HepG2 (cell line): Measurements from ENCODE around the gene CHD2. TPM values are rescaled to one million over a fixed set of nuclear protein-coding genes. Genes with fewer than 3 reads are reported as not detected.
A peak's percentile ranks its signal among the peaks of the same experiment; 100 is the strongest.

Source experiments
- ASH2L ChIP-seq: fragments of 300-600, 200-600 bp; sonication (generic); IDR thresholded peaks from 2 replicates; pipeline ENCODE4 v1.7.0; 2017; ENCODE audit warnings: low read depth, mild to moderate bottlenecking, moderate library complexity, mixed read lengths, low read length; ENCODE audit not compliant: insufficient read length
- FOXA3 ChIP-seq: IDR thresholded peaks from 2 replicates; pipeline ENCODE4 v1.6.1; 2016; ENCODE audit warnings: missing genetic modification reagents, missing compliant biosample characterization
- LCORL ChIP-seq, 2 experiments: fragments of 450-650 bp in 1 of 2; sonication (generic) in 1 of 2; formaldehyde crosslinking in 1 of 2; IDR thresholded peaks; 2 replicates each; pipeline versions ENCODE4 v1.5.0 to v1.6.1; 2017 to 2020; ENCODE audit warnings: antibody characterized with exemption in 1 of 2, missing genetic modification reagents in 1 of 2
- MXI1 ChIP-seq: IDR thresholded peaks from 3 replicates; pipeline ENCODE4 v1.6.1; 2012; ENCODE audit warnings: low read depth, low read length, inconsistent platforms, borderline replicate concordance
- PHF8 ChIP-seq: sonication (generic); formaldehyde crosslinking; IDR thresholded peaks from 2 replicates; pipeline ENCODE4 v1.5.0; 2020; ENCODE audit warnings: missing genetic modification reagents
- POGZ ChIP-seq: sonication (generic); formaldehyde crosslinking; IDR thresholded peaks from 2 replicates; pipeline ENCODE4 v1.4.0; 2020; ENCODE audit warnings: mild to moderate bottlenecking, missing genetic modification reagents
- SRSF9 ChIP-seq: fragments of 200-400 bp; formaldehyde crosslinking; IDR thresholded peaks from 2 replicates; pipeline ENCODE4 v1.6.1; 2018; ENCODE audit warnings: borderline replicate concordance, mild to moderate bottlenecking, low read depth, low read length; ENCODE audit not compliant: insufficient read depth, poor library complexity, severe bottlenecking
- TBX2 ChIP-seq: sonication (generic); formaldehyde crosslinking; IDR thresholded peaks from 2 replicates; pipeline ENCODE4 v1.5.0; 2020; ENCODE audit warnings: missing genetic modification reagents, mild to moderate bottlenecking, borderline replicate concordance
- TEAD3 ChIP-seq: optimal IDR thresholded peaks from 2 replicates; pipeline ENCODE3; 2016; ENCODE audit warnings: borderline replicate concordance
- THYN1 ChIP-seq: sonication (generic); formaldehyde crosslinking; IDR thresholded peaks from 2 replicates; pipeline ENCODE4 v1.8.1; 2023; ENCODE audit warnings: low read depth, mild to moderate bottlenecking, moderate library complexity, missing genetic modification reagents, borderline replicate concordance
- XBP1 ChIP-seq: sonication (generic); formaldehyde crosslinking; IDR thresholded peaks from 2 replicates; pipeline ENCODE4 v1.5.0; 2020; ENCODE audit warnings: missing genetic modification reagents
- ZNF383 ChIP-seq: sonication (generic); formaldehyde crosslinking; IDR thresholded peaks from 2 replicates; pipeline ENCODE4 v1.4.0; 2020; ENCODE audit warnings: missing genetic modification reagents, mild to moderate bottlenecking, borderline replicate concordance
- ZNF674 ChIP-seq: sonication (generic); formaldehyde crosslinking; IDR thresholded peaks from 2 replicates; pipeline ENCODE4 v1.5.0; 2020; ENCODE audit warnings: low read depth, mild to moderate bottlenecking, missing genetic modification reagents
- ZNF713 ChIP-seq: sonication (generic); formaldehyde crosslinking; IDR thresholded peaks from 2 replicates; pipeline ENCODE4 v1.4.0; 2020; ENCODE audit warnings: mild to moderate bottlenecking, missing genetic modification reagents
- ZNF737 ChIP-seq: sonication (generic); formaldehyde crosslinking; IDR thresholded peaks from 2 replicates; pipeline ENCODE4 v1.5.0; 2020; ENCODE audit warnings: missing genetic modification reagents, mild to moderate bottlenecking, borderline replicate concordance
- polyA plus RNA-seq, 8 experiments: library from polyadenylated mRNA; depleted of rRNA in 3 of 8; stranded (reverse) in 7 of 8; unstranded in 1 of 8; fragments of >200 nt; fragmentation: Illumina TruSeq in 4 of 8; extraction: Trizol in 4 of 8; gene quantifications; 2 replicates each; pipeline versions ENCODE4 v1.2.1 to v1.2.3, GENCODE V29; 2011 to 2016; ENCODE audit warnings: low read depth in 4 of 8, missing spikeins in 1 of 8, mixed read lengths in 1 of 8; ENCODE audit not compliant: insufficient read depth in 1 of 8
- total RNA-seq, 5 experiments: library from RNA; depleted of rRNA; stranded (reverse); fragments of >200 nt; fragmentation: Illumina TruSeq; extraction: Trizol; gene quantifications; 2 replicates each; pipeline ENCODE4 v1.2.3, GENCODE V29; 2016; ENCODE audit warnings: low read depth in 1 of 5
- TF ChIP-seq, protein P1 (sequence below): sonication (generic); formaldehyde crosslinking; IDR thresholded peaks from 2 replicates; pipeline ENCODE4 v1.8.0; 2022; ENCODE audit warnings: low read depth, missing genetic modification reagents
- TF ChIP-seq, protein P2 (sequence below): sonication (generic); formaldehyde crosslinking; IDR thresholded peaks from 2 replicates; pipeline ENCODE4 v1.4.0; 2020; ENCODE audit warnings: missing genetic modification reagents; ENCODE audit errors: not compliant biosample characterization
- TF ChIP-seq, protein P3 (sequence below): sonication (generic); formaldehyde crosslinking; IDR thresholded peaks from 2 replicates; pipeline ENCODE4 v1.4.0; 2020; ENCODE audit warnings: missing genetic modification reagents
- TF ChIP-seq, protein P4 (sequence below): sonication (generic); formaldehyde crosslinking; IDR thresholded peaks from 2 replicates; pipeline ENCODE4 v1.4.0; 2020; ENCODE audit warnings: missing genetic modification reagents
- TF ChIP-seq, protein P5 (sequence below): sonication (generic); formaldehyde crosslinking; IDR thresholded peaks from 2 replicates; pipeline ENCODE4 v1.8.1; 2023; ENCODE audit warnings: missing genetic modification reagents, mild to moderate bottlenecking, borderline replicate concordance

The CHD2 gene
- total and polyA plus RNA-seq, 2 of the 13 experiments (the other 11 are each of a cell fraction or from before 2014, with no cell fraction given): 54.0 to 54.1 TPM

DNA sequence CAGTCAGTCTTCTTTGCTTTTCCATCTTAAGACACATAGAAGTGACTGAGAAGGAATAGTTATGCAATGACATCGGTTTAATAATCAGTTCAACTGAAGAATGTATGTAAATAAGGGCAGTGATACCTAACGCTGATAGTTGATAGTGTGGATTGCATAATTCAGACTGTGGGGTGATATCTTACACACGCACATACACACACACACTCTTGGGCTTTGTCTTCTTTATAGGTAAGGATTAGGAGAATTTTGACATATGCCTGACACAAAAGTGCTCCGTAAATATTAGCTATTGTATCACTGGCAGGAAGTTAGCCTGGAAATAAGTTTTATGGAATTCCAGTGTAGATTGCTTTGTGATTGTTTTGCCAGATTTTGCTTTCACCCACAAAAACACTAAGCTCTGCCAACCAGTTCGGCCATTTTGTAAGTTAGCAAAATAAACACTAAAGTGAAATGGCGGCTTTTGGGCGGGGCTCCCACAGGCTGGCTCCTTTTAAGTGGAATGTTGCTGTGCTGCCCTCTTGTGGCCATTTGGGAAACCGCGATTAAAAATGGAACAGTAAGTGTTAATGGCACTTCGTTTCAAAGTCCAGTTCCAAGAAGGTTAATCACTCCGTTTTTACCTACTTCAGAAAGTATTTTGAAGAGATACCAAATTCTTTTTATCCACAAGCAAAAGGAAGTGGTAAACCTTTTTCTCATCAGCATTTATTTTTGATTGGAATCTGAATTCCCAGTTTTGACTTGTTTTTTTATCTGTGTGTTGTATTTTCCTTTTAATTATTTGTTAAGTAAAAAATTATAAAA is 17.7 kb downstream of the CHD2 start (continued):
- TF ChIP-seq THYN1 (CRISPR knock-in tag) (0 out of 2 replicates have a peak, but pooled peaks have one; percentile 65), XBP1 (CRISPR knock-in tag) (no peak), MXI1 (0 out of 3 replicates have a peak, but pooled peaks have one; percentile 13), LCORL (IDR thresholded peaks at IDR 0.05) (no peak), LCORL (CRISPR knock-in tag; IDR thresholded peaks at IDR 0.05) (peak; percentile 18; the same call in 1 of the 2 replicates), ZNF383 (CRISPR knock-in tag) (no peak), ASH2L (peak; percentile 68), TEAD3 (peak; percentile 72), POGZ (CRISPR knock-in tag) (peak; percentile 95), TBX2 (CRISPR knock-in tag) (0 out of 2 replicates have a peak, but pooled peaks have one; percentile 17), FOXA3 (CRISPR knock-in tag) (peak; percentile 66), PHF8 (CRISPR knock-in tag) (no peak), ZNF674 (CRISPR knock-in tag) (no peak), ZNF713 (CRISPR knock-in tag) (no peak), ZNF737 (CRISPR knock-in tag) (no peak), SRSF9 (no peak)
- TF ChIP-seq, protein P1, sequence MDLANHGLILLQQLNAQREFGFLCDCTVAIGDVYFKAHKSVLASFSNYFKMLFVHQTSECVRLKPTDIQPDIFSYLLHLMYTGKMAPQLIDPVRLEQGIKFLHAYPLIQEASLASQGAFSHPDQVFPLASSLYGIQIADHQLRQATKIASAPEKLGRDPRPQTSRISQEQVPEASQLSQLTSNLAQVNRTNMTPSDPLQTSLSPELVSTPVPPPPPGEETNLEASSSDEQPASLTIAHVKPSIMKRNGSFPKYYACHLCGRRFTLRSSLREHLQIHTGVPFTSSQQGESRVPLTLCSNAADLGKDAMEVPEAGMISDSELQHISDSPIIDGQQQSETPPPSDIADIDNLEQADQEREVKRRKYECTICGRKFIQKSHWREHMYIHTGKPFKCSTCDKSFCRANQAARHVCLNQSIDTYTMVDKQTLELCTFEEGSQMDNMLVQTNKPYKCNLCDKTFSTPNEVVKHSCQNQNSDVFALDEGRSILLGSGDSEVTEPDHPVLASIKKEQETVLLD: no peak
- TF ChIP-seq, protein P2, sequence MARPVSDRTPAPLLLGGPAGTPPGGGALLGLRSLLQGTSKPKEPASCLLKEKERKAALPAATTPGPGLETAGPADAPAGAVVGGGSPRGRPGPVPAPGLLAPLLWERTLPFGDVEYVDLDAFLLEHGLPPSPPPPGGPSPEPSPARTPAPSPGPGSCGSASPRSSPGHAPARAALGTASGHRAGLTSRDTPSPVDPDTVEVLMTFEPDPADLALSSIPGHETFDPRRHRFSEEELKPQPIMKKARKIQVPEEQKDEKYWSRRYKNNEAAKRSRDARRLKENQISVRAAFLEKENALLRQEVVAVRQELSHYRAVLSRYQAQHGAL (CRISPR knock-in tag): no peak
- TF ChIP-seq, protein P3, sequence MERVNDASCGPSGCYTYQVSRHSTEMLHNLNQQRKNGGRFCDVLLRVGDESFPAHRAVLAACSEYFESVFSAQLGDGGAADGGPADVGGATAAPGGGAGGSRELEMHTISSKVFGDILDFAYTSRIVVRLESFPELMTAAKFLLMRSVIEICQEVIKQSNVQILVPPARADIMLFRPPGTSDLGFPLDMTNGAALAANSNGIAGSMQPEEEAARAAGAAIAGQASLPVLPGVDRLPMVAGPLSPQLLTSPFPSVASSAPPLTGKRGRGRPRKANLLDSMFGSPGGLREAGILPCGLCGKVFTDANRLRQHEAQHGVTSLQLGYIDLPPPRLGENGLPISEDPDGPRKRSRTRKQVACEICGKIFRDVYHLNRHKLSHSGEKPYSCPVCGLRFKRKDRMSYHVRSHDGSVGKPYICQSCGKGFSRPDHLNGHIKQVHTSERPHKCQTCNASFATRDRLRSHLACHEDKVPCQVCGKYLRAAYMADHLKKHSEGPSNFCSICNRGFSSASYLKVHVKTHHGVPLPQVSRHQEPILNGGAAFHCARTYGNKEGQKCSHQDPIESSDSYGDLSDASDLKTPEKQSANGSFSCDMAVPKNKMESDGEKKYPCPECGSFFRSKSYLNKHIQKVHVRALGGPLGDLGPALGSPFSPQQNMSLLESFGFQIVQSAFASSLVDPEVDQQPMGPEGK (CRISPR knock-in tag): peak; percentile 25; the same call in 1 of the 2 replicates
- TF ChIP-seq, protein P4, sequence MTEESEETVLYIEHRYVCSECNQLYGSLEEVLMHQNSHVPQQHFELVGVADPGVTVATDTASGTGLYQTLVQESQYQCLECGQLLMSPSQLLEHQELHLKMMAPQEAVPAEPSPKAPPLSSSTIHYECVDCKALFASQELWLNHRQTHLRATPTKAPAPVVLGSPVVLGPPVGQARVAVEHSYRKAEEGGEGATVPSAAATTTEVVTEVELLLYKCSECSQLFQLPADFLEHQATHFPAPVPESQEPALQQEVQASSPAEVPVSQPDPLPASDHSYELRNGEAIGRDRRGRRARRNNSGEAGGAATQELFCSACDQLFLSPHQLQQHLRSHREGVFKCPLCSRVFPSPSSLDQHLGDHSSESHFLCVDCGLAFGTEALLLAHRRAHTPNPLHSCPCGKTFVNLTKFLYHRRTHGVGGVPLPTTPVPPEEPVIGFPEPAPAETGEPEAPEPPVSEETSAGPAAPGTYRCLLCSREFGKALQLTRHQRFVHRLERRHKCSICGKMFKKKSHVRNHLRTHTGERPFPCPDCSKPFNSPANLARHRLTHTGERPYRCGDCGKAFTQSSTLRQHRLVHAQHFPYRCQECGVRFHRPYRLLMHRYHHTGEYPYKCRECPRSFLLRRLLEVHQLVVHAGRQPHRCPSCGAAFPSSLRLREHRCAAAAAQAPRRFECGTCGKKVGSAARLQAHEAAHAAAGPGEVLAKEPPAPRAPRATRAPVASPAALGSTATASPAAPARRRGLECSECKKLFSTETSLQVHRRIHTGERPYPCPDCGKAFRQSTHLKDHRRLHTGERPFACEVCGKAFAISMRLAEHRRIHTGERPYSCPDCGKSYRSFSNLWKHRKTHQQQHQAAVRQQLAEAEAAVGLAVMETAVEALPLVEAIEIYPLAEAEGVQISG (CRISPR knock-in tag): peak; percentile 31; the same call in 1 of the 2 replicates
- TF ChIP-seq, protein P5, sequence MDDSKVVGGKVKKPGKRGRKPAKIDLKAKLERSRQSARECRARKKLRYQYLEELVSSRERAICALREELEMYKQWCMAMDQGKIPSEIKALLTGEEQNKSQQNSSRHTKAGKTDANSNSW (CRISPR knock-in tag): no peak
